ENCODE results near the gene PFDN6.

PFDN6 gene

DNA sequence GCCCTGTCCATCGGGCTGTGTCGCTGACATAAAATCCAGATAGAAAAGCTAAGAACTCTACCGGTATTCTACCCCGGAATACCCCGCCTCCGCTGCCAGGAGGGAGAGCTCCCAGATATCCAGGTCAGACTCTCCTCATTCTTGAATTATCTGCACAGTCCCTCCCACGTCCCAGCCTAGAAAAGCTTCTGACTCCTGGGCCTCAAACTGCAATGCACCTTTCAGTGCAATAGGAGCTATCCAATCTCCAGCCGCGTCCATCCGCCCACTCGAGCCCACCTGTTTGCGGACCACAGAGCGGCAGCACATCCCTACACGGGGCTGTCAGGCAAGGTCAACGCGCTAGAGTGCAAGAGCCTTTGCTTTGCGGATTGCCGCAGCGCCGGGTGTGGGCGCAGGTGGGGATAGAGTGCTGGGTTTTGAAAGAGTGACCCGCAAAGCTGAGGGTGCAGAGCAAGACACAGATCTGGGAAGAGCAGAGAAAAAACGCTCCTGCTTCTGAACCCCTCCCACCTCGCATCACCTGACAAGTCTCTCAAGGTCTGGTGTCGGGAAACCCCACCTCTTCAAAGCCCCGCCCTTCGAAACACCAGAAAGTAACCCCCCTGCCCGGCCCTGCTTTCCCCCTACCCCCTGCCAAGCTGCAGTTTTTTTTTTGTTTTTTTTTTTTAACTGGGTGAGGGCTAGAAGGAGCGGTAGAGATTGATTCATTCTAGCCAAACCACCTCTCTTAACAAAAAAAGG is 23.1 kb downstream of the PFDN6 start:
- peak overlapping the region; percentile 83 to 94 for H3K4me3 ChIP-seq
- DNase-seq, result peak; percentile 83 to 90
- H3K27ac ChIP-seq, result peak overlapping the region; percentile 95
- no peaks in the 10 kb centered on the region for H3K27me3 ChIP-seq
- intact Hi-C loops (cut with DNase I; ENCODE audit: low total_unique reads), result loop anchor here (10.0 kb wide), 1 partner anchor 112 kb away; the partner anchor contains the start of gene SYNGAP1
- peaks cover 0 to 45% (median 35%) of the 10 kb centered on the region in 4 donors for H3K4me1 ChIP-seq
- TF ChIP-seq, protein P1, sequence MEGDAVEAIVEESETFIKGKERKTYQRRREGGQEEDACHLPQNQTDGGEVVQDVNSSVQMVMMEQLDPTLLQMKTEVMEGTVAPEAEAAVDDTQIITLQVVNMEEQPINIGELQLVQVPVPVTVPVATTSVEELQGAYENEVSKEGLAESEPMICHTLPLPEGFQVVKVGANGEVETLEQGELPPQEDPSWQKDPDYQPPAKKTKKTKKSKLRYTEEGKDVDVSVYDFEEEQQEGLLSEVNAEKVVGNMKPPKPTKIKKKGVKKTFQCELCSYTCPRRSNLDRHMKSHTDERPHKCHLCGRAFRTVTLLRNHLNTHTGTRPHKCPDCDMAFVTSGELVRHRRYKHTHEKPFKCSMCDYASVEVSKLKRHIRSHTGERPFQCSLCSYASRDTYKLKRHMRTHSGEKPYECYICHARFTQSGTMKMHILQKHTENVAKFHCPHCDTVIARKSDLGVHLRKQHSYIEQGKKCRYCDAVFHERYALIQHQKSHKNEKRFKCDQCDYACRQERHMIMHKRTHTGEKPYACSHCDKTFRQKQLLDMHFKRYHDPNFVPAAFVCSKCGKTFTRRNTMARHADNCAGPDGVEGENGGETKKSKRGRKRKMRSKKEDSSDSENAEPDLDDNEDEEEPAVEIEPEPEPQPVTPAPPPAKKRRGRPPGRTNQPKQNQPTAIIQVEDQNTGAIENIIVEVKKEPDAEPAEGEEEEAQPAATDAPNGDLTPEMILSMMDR (IDR thresholded peaks at IDR 0.05), result no peak
- H3K9me3 ChIP-seq, result no peaks in the 10 kb centered on the region
- peaks cover 0 to 22% (median 0%) of the 10 kb centered on the region in 3 donors for H3K36me3 ChIP-seq

DNA sequence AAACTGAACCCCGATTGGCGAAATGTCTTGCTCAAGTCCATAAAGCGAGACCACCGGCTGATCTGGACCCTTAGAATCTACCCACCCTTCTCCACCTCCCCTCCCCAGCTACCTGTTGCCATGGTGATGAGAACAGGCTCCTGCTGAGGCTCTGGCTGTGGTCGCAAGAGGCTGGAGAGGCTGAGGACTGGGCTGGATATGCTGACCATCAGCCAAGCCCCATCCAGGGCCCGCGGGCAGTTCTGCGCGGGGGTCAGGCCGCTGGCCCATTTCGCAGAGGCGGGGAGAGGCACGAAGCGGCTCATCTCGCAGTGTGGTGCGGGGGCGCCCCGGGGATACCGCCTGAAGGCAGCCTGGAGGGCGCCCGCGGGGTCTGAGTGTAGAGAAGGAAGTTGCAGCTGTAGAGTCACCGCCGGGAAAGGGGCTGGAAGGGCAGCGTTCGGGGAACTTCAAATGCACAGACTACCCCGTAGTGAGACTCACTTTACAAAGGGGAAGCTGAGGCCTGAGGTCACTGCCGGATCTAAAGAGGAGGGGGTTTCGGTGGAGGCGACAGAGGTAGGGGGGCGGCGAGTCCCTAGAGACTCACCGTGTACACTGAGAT is 23.8 kb downstream of the PFDN6 start:
- TF ChIP-seq, protein P1 (IDR thresholded peaks at IDR 0.05), result no peak
- H3K4me1 ChIP-seq, result peaks cover 0 to 46% (median 35%) of the 10 kb centered on the region in 4 donors
- H3K9me3 ChIP-seq, result no peaks in the 10 kb centered on the region
- DNase-seq, result peak; percentile 57 to 80
- H3K27me3 ChIP-seq, result no peaks in the 10 kb centered on the region
- H3K36me3 ChIP-seq, result peaks cover 0 to 22% (median 0%) of the 10 kb centered on the region in 3 donors
- H3K27ac ChIP-seq, result peak overlapping the region; percentile 95
- H3K4me3 ChIP-seq, result peak overlapping the region; percentile 83 to 94
- intact Hi-C loops (cut with DNase I; ENCODE audit: low total_unique reads), result loop anchor here (10.0 kb wide), 1 partner anchor 112 kb away; the partner anchor contains the start of gene SYNGAP1

DNA sequence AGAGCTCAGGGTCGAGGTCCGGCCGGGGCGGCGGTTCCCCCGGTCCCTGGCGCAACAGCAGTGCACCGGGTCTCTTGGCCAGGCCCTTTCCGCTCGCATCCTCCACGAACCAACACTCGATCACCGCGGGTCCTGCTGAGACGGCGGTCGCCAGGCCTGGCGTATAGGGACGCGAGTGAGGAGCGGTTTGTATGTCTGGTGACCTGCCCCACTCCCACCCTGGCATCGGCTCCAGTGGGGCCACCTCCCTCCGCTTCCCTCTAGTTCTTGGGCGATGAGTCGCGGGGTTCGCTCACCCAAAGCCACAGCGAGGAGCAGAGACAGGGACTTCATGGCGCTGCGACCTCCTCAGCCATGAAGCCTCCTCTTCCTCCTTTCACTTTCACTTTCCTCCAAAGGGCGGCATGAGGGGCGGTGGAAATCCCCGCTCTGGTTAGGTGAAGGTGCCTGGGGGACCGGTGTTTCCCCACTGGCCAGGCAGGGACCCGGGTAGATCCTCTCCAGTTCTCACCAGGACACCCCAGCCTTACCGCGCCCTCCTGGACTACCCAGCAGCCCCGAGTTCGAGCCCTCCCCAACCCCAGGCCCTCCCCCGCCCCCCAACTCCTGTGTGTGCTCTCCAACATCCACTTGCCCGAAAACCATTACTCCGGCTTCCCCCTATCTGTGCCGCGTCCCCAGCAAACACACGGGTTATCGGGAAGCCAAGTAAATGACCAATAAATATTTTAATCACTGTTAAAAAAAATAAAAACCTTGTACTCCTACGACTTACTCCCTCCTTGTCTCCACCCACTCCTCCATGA is 24.5 kb downstream of the PFDN6 start, which contains the start of gene TAPBP:
Gene TAPBP (minus strand): TSS at position 370 of the 806 bp plus-strand sequence. CDS start 37 bp downstream, at position 333.
- no peaks in the 10 kb centered on the region for H3K9me3 ChIP-seq
- TF ChIP-seq, protein P1 (IDR thresholded peaks at IDR 0.05), result peak in 1 of 2 experiments; percentile 10
- peak; percentile 60 to 83 for DNase-seq
- H3K27ac ChIP-seq, result peak within 1 kb of the TSS; percentile 95
- no peaks in the 10 kb centered on the region for H3K27me3 ChIP-seq
- intact Hi-C loops (cut with DNase I; ENCODE audit: low total_unique reads), result loop anchor here (10.0 kb wide), 1 partner anchor 111 kb away; the partner anchor contains the start of gene SYNGAP1
- H3K36me3 ChIP-seq, result peaks cover 1 to 27% (median 4%) of the 10 kb centered on the region in 3 donors
- peak within 1 kb of the TSS; percentile 83 to 94 for H3K4me3 ChIP-seq
- H3K4me1 ChIP-seq, result peaks cover 0 to 53% (median 41%) of the 10 kb centered on the region in 4 donors

DNA sequence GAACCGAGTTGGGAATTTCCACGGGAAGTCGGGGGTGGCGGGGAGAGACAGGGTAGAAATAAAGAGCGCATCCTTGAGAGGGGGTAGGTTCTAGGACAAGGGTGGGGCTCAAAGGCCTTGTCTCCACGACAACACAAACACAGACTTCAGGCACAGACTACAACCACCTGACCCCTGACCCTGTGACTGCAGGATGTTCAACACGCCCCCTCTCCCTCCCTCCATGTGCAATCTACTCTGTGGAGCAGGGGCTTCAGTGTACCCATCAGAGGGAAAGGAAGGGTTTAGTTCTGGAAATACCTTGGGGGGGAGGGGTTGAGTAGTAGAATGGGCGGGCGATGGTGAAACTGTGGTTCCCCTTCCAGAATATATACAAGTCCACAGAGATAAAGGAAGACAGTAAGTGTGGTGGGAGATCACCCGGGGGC is 25.1 kb downstream of the PFDN6 start:
- Histone ChIP-seq H3K27me3 (no peaks in the 10 kb centered on the region), H3K4me1 (peaks cover 0 to 59% (median 44%) of the 10 kb centered on the region in 4 donors), H3K9me3 (no peaks in the 10 kb centered on the region), H3K36me3 (peaks cover 7 to 33% (median 10%) of the 10 kb centered on the region in 3 donors), H3K4me3 (peak overlapping the region; percentile 83 to 94), H3K27ac (peak overlapping the region; percentile 95)
- intact Hi-C loops (cut with DNase I; ENCODE audit: low total_unique reads), result loop anchor here (10.0 kb wide), 1 partner anchor 110 kb away; the partner anchor contains the start of gene SYNGAP1
- TF ChIP-seq, protein P1 (IDR thresholded peaks at IDR 0.05), result no peak
- peak; percentile 81 to 82 for DNase-seq

All from tibial artery (tissue), 4 donors.